ENCODE data around the gene SSUH2. TPM values are rescaled to one million over a fixed set of nuclear protein-coding genes. Genes with fewer than 3 reads are reported as not detected.

Gene SSUH2
- total RNA-seq, 1 experiment from 2014 or later = 0.06 TPM

- DNase-seq (ENCODE audit: low spot score) = no peak
These were observed 33.6 kb downstream of the SSUH2 start for GRCh38 chr3:8610951-8611350.

GRCh38 chr3:8608791-8609467, 35.7 kb downstream of the SSUH2 start:
- DNase-seq (ENCODE audit: low spot score) = no peak

DNA sequence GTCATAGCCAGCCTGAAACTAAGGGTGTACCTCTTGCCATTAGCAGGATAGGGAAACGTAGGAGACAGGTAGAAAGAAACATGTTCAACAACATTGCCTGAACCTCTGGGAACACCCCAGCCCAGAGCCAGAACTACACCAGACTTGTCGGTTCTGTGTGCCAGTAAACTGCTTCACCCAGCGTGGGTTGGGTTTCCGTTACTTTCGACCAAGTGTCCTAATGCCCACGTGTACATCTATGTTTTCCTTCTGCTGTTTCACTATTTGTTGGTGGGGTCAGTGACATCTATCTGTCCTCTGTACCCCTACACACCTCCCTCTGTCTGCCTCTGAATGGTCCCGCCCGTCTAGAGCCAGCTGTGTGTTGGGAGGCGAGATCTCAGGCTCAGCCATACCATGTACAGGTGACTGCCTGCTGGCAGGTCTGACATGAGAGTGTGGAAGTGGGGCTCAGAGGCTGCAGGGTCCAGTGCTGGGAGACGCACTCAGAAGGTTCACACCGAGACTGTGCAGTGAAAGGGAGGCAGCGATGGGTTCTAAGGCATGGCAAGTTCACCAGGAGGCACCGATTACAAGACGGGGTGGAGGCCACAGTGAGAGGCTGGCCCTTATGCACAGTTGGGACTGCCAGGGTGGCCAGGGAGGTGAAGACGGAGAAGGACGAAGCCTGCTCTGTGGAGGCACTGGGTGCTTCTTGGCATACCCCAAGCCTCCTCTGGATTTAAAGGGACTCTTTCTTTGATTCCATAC, 36.4 kb downstream of the SSUH2 start:
- no peak for DNase-seq (ENCODE audit: low spot score)

DNA sequence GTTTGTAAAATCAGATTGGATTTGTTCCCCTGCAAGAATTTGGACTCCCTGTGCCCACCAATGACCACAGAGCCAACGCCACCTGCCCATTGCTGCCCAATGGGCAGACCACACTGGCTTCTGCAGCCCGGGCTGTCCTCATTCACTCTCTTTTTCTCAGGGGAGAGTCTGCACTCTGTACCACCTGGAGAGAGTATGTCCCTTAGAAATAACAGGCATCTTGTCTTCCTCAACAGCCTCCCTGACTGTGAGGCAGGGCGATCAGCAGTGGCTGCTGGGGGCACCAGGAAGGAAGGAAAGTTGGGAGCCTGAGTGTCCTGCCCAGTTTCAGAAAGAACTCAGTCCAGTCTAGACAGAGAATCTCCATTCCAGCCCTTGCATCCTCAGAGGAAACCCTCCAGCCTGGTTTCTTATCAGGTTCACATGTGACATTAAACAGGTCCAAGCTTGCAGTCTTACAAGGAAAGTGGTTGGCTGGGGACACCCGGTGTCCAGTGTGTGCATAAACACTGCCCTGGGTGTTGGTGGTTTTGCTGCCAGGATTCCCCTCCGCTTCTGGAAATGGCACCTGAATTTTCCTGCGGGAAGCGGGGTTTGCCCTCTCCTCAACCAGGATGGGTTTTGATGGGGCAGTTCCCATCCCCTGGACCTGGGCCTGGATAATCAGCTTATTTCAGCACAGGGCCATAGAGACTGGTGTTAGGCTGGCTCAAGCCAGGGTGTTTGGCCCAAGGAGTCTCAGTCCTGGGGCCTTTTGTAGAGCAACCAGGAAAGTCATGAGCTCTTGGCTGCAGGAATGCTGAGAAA, 37.2 kb downstream of the SSUH2 start:
- DNase-seq (ENCODE audit: low spot score) = peak; percentile 56

- no peak for DNase-seq (ENCODE audit: low spot score)
These were observed 37.8 kb downstream of the SSUH2 start for GRCh38 chr3:8606701-8607231.

- DNase-seq (ENCODE audit: low spot score) = no peak
These were observed 39.6 kb downstream of the SSUH2 start for GRCh38 chr3:8604988-8605387.

DNA sequence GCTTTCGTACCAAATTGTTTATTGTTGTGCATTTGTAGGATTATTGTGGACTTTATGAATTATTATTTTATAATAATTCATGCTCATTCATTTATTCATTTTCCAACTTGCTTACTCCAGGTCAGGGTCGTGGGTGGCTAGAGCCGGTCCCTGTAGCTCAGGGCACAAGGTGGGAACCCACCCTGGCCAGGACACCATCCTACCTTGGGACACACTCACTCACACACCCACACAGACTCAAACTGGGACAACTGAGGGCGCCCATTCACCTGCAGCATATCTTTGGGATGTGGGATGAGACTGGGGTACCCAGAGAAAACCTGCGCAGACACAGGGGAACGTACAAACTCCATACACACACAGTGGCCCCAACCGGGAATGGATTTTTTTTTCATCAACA, 40.6 kb downstream of the SSUH2 start:
- DNase-seq (ENCODE audit: low spot score) = no peak

- DNase-seq (ENCODE audit: low spot score) = no peak
These were observed 41.4 kb downstream of the SSUH2 start for GRCh38 chr3:8603115-8603710.

- no peak for DNase-seq (ENCODE audit: low spot score)
These were observed 44.1 kb downstream of the SSUH2 start for GRCh38 chr3:8600457-8600856.

- no peak for DNase-seq (ENCODE audit: low spot score)
These were observed 45.5 kb downstream of the SSUH2 start for GRCh38 chr3:8599146-8599545.

DNA sequence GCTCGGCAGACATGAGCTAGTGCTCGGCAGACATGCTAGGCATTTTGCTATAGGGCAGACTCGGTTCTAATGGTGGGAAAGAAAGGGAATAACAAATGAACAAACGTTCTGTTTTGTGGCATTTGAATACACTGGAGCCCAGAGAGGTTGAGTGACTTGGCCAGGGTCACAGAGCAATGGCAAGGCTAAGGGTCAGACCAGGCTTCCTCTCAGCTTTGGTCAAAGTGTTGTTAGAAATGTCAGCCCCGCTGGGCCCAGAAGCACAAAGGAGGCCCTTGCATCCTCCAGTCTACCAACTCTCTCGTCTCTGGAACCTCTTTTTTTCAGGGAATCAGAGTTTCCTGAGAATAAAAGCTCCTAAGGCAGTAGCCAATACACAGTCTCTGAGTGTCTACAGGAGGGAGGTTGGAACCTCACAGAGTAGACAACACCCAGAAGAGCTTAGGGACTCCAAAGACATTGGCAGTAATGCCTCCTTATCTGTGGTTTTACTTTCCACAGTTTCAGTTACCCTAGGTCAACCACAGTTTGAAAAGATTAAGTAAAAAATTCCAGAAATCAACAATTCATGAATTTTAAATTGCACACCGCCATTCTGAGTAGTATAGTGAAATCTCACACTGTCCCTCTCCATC, 47.3 kb downstream of the SSUH2 start:
- DNase-seq (ENCODE audit: low spot score) = peak; percentile 25

GRCh38 chr3:8596321-8597218, 48.0 kb downstream of the SSUH2 start:
- DNase-seq (ENCODE audit: low spot score) = no peak

DNA sequence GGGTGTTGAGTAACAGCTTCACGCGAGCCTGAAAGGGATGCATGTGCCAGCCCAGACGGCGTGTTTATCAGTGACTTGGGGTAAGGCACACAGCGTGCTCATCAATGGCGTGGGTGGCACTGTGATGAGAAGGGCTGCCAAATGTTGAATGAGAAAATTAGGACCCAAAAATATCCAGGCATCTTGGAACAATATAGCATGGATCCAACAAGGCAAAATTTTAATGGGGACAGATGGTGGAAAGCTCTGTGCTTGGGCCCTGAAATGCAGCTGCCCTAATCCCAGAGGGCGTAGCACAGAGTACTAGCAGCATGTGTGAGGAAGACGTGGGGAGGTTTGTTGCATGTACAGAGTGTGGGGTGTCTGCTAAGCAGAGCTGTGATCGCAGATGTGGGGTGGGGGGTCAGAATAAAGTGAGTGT, 48.9 kb downstream of the SSUH2 start:
- DNase-seq (ENCODE audit: low spot score) = no peak

DNA sequence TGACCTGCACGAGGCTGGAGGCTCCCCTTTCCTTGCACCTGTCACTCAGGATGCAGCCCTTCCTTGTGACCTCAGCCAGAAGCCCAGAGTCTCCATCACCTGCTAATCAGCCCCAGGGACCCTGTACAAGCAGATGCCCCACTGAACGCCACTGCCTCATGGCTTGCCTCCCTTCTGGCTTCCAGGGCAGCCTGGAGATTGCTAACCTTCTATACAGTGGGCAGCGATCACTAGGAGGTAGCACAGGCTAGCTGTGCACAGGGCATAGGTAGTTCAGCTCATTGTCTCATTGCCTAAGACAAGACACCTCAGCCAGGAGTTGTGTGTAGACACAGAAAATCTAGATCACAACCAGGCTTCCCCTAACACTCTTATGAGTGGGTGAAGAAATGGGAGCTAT, 49.3 kb downstream of the SSUH2 start:
- no peak for DNase-seq (ENCODE audit: low spot score)

DNA sequence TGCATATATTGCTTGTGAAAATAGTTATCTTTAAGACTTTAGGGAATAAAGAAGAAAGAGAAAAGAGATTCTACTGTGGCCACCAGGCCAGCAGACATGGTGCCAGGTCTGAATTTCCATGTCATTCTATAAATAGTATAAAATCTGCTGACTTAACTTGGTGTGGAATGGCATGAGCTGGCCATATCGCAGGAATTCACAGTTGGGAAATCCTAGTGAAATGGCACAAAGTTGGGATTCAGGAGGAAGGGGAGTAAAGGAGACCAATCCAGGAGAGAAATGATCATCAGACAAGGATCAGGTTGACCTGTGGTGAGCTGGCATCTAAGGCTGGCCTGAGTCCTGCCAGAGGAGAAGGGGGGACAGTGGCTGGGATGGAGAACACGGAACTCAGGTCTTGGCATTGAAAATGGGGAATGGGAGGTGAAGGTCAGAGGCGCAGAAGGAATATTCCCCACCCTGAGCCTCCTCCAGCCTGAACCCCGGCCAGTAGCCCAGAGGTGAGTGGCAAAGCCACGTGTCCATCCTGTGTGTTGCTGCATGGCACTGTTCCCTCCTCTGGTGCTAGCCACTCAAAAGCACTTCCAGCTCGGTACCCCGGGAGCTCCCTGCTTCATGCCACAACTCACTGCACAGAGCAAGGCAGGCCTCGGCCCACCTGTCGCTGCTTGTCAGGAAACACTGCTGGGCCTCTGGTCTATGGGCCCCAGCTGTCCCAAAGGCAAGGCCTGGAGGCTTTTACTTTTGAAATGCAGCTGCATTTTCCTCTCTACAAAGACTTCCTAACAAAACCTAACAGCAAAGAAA, 51.4 kb downstream of the SSUH2 start:
- no peak for DNase-seq (ENCODE audit: low spot score)

- DNase-seq (ENCODE audit: low spot score) = peak; percentile 84
These were observed 54.6 kb downstream of the SSUH2 start for GRCh38 chr3:8589880-8590556.

DNA sequence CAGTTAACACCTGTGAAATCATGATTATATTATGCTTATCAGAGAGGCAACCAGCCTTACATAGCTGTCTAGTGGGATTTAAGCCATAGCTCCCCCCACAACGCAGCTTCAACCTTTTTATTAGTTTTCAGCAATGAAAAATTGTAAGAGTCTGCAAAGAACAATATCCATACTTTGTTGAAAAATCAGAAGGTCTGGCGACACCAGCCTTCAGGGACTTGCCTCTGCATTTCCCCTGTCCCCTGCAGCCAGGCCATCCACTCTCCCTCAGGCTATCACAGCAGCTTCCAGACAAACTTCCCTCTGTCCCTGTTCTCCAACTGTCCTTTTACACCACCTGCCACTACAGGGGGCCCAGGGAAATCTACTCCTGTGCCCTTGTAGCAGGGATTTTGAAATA, 59.9 kb downstream of the SSUH2 start:
- no peak for DNase-seq (ENCODE audit: low spot score)

GRCh38 chr3:8581806-8582445, 62.7 kb downstream of the SSUH2 start:
- DNase-seq (ENCODE audit: low spot score) = peak; percentile 72
